Naive thymus-derived CD4-positive, alpha-beta T cell (primary cell): Measurements from ENCODE around the gene P2RX1. TPM values are rescaled to one million over a fixed set of nuclear protein-coding genes. Genes with fewer than 3 reads are reported as not detected.

ENCODE experiments used
- ATAC-seq: fragments of 150-1000 bp; cut with Tn5 transposase; 2 replicates; pipeline ENCODE4 v1.10.0; 2021; ENCODE audit warnings: mild to moderate bottlenecking, moderate library complexity
- CTCF ChIA-PET: fragments of 350-600 bp; sonication (Branson Sonifier 250); formaldehyde crosslinking; loops from one replicate; lab custom pipeline; 2021; ENCODE audit warnings: antibody characterized with exemption; lab: Charles Lee
- POLR2A ChIA-PET: fragments of 350-600 bp; sonication (Branson Sonifier 250); formaldehyde crosslinking; loops from one replicate; lab custom pipeline; 2021; ENCODE audit warnings: antibody characterized with exemption, inconsistent platforms; lab: Charles Lee
- DNase-seq, 9 donors: peaks; one replicate each; pipeline versions ENCODE4 v3.0.0 to v3.0.0-alpha.2; 2020 to 2022; ENCODE audit warnings: mixed read lengths in 1 of 9
- H3K27ac ChIP-seq: one replicate; pipeline ENCODE4 v1.7.0; 2013; ENCODE audit warnings: mild to moderate bottlenecking, low read depth, low read length, moderate library complexity
- H3K27me3 ChIP-seq, 2 donors: one replicate each; pipeline ENCODE4 v1.7.0; 2013; ENCODE audit warnings: low read length in 2 of 2, mild to moderate bottlenecking in 2 of 2, moderate library complexity in 2 of 2; ENCODE audit not compliant: control insufficient read depth in 2 of 2, insufficient read depth in 2 of 2
- H3K36me3 ChIP-seq, 3 experiments: 1 replicate in 2 of 3; 2 replicates in 1 of 3; pipeline ENCODE4 v1.7.0; 2013; ENCODE audit warnings: low read length in 3 of 3, mild to moderate bottlenecking in 3 of 3, moderate library complexity in 1 of 3; ENCODE audit not compliant: insufficient read depth in 3 of 3, control insufficient read depth in 2 of 3
- H3K4me1 ChIP-seq, 2 donors: one replicate each; pipeline ENCODE4 v1.7.0; 2013; ENCODE audit warnings: low read length in 2 of 2, mild to moderate bottlenecking in 2 of 2, moderate library complexity in 1 of 2; ENCODE audit not compliant: control insufficient read depth in 2 of 2, insufficient read depth in 2 of 2
- H3K4me3 ChIP-seq: 2 replicates; pipeline ENCODE4 v1.7.0; 2013; ENCODE audit warnings: mild to moderate bottlenecking, low read length
- H3K9me3 ChIP-seq, 3 experiments: 1 replicate in 2 of 3; 2 replicates in 1 of 3; pipeline ENCODE4 v1.7.0; 2013; ENCODE audit warnings: low read length in 3 of 3; ENCODE audit not compliant: control insufficient read depth in 2 of 3
- H3K27ac Mint-ChIP-seq, 9 donors: one replicate each; pipeline ENCODE4 v1.8.0; 2020 to 2022; ENCODE audit warnings: mixed read lengths in 9 of 9, mild to moderate bottlenecking in 8 of 9, moderate library complexity in 5 of 9, inconsistent platforms in 2 of 9
- H3K27me3 Mint-ChIP-seq, 5 donors: one replicate each; pipeline ENCODE4 v1.8.0; 2021 to 2022; ENCODE audit warnings: mixed read lengths in 5 of 5, mild to moderate bottlenecking in 1 of 5
- H3K36me3 Mint-ChIP-seq, 5 donors: one replicate each; pipeline ENCODE4 v1.8.0; 2020 to 2022; ENCODE audit warnings: mixed read lengths in 5 of 5, mild to moderate bottlenecking in 3 of 5, inconsistent platforms in 1 of 5
- H3K4me1 Mint-ChIP-seq, 7 donors: one replicate each; pipeline ENCODE4 v1.8.0; 2020 to 2022; ENCODE audit warnings: mixed read lengths in 7 of 7, mild to moderate bottlenecking in 3 of 7, inconsistent platforms in 1 of 7
- H3K4me3 Mint-ChIP-seq, 10 donors: one replicate each; pipeline ENCODE4 v1.8.0; 2020 to 2022; ENCODE audit warnings: mild to moderate bottlenecking in 10 of 10, mixed read lengths in 10 of 10, moderate library complexity in 6 of 10, inconsistent platforms in 2 of 10
- H3K9me3 Mint-ChIP-seq, 11 donors: one replicate each; pipeline ENCODE4 v1.8.0; 2020 to 2022; ENCODE audit warnings: mixed read lengths in 11 of 11, mild to moderate bottlenecking in 4 of 11, inconsistent platforms in 1 of 11, moderate library complexity in 1 of 11
- intact Hi-C, 2 donors: fragments of 100-400 bp; cut with micrococcal nuclease; formaldehyde crosslinking; loops; one replicate each; pipeline ENCODE4 v1.15.1; 2023
- polyA plus RNA-seq, 2 donors: library from polyadenylated mRNA; unstranded; fragments of 300-500 nt; fragmentation: Illumina TruSeq; gene quantifications; one replicate each; pipeline ENCODE4 v1.2.3, GENCODE V29; 2021
- total RNA-seq, 6 experiments: library from RNA in 5 of 6; stranded (reverse) in 5 of 6; gene quantifications; 1 replicate in 5 of 6; 2 replicates in 1 of 6; pipeline ENCODE4 v1.2.3 and lab custom pipeline; 2021 to 2026

Gene P2RX1
- total and polyA plus RNA-seq, 7 experiments from 2014 or later, result 0.27 to 53.7 (median 2.7) TPM; not detected in 3

GRCh38 chr17:3943240-3943891, 27.1 kb upstream of the P2RX1 start:
- intact Hi-C loops, result no loop called here
- Histone ChIP-seq H3K9me3 (no peaks in the 10 kb centered on the region), H3K27ac (no peak overlapping the region), H3K4me3 (no peak overlapping the region), H3K36me3 (peaks cover 13 to 95% (median 44%) of the 10 kb centered on the region in 3 experiments), H3K4me1 (no peaks in the 10 kb centered on the region), H3K27me3 (no peaks in the 10 kb centered on the region)
- Mint-ChIP-seq H3K27ac (peak overlapping the region in 3 of 9 donors; percentile 8 to 28 (median 14)), H3K4me1 (peaks cover 0 to 5% (median 0%) of the 10 kb centered on the region in 7 donors), H3K27me3 (no peaks in the 10 kb centered on the region), H3K4me3 (no peak overlapping the region), H3K36me3 (peaks cover 12 to 38% (median 21%) of the 10 kb centered on the region in 5 donors), H3K9me3 (no peaks in the 10 kb centered on the region)
- POLR2A ChIA-PET, result no interaction called here
- DNase-seq (no peak), ATAC-seq (no peak)
- CTCF ChIA-PET, result no interaction called here

GRCh38 chr17:3940965-3941698, 24.9 kb upstream of the P2RX1 start:
- Histone ChIP-seq H3K9me3 (no peaks in the 10 kb centered on the region), H3K27me3 (no peaks in the 10 kb centered on the region), H3K4me1 (no peaks in the 10 kb centered on the region), H3K27ac (no peak overlapping the region), H3K36me3 (peaks cover 24 to 95% (median 43%) of the 10 kb centered on the region in 3 experiments), H3K4me3 (no peak overlapping the region)
- H3K27ac Mint-ChIP-seq, result no peak overlapping the region
- H3K4me1 Mint-ChIP-seq, result peaks cover 0 to 5% (median 0%) of the 10 kb centered on the region in 7 donors
- ChIA-PET POLR2A (no interaction called here), CTCF (interaction anchor here (0.6 kb wide), 1 partner anchor 169 kb away, joined by 3 read pairs; no protein-coding TSS in a partner anchor)
- DNase-seq (no peak), ATAC-seq (no peak)
- intact Hi-C loops, result no loop called here
- H3K4me3 Mint-ChIP-seq, result no peak overlapping the region
- peaks cover 20 to 55% (median 30%) of the 10 kb centered on the region in 5 donors for H3K36me3 Mint-ChIP-seq
- H3K9me3 Mint-ChIP-seq, result no peaks in the 10 kb centered on the region
- no peaks in the 10 kb centered on the region for H3K27me3 Mint-ChIP-seq

- ATAC-seq (no peak), DNase-seq (no peak)
- no peaks in the 10 kb centered on the region for H3K27me3 Mint-ChIP-seq
- intact Hi-C loops, result no loop called here
- H3K27me3 ChIP-seq, result no peaks in the 10 kb centered on the region
- no peak overlapping the region for H3K4me3 ChIP-seq
- H3K27ac ChIP-seq, result no peak overlapping the region
- H3K4me1 ChIP-seq, result no peaks in the 10 kb centered on the region
- POLR2A ChIA-PET, result no interaction called here
- no peaks in the 10 kb centered on the region for H3K9me3 Mint-ChIP-seq
- no peaks in the 10 kb centered on the region for H3K9me3 ChIP-seq
- H3K36me3 Mint-ChIP-seq, result peaks cover 12 to 44% (median 25%) of the 10 kb centered on the region in 5 donors
- H3K4me3 Mint-ChIP-seq, result no peak overlapping the region
- peaks cover 0 to 4% (median 0%) of the 10 kb centered on the region in 7 donors for H3K4me1 Mint-ChIP-seq
- H3K36me3 ChIP-seq, result peaks cover 24 to 92% (median 32%) of the 10 kb centered on the region in 3 experiments
- CTCF ChIA-PET, result no interaction called here
- peak overlapping the region in 5 of 9 donors; percentile 52 to 80 (median 75) for H3K27ac Mint-ChIP-seq
Observed at GRCh38 chr17:3937359-3937758, 21.1 kb upstream of the P2RX1 start.

GRCh38 chr17:3935825-3936355, 19.6 kb upstream of the P2RX1 start:
- DNase-seq (no peak), ATAC-seq (no peak)
- H3K27ac ChIP-seq, result no peak overlapping the region
- Mint-ChIP-seq H3K36me3 (peaks cover 12 to 48% (median 25%) of the 10 kb centered on the region in 5 donors), H3K4me3 (no peak overlapping the region), H3K27me3 (no peaks in the 10 kb centered on the region), H3K9me3 (no peaks in the 10 kb centered on the region), H3K4me1 (peaks cover 0 to 5% (median 0%) of the 10 kb centered on the region in 7 donors), H3K27ac (peak overlapping the region in 1 of 9 donors; percentile 49)
- no peaks in the 10 kb centered on the region for H3K9me3 ChIP-seq
- intact Hi-C loops, result loop anchor here (1.0 to 2.0 kb wide), 2 partner anchors 68 to 69 kb away; no protein-coding TSS in a partner anchor
- ChIA-PET POLR2A (interaction anchor here (0.8 to 1.1 kb wide), 3 partner anchors 17 to 70 kb away, joined by 3 to 4 read pairs (median 4); no protein-coding TSS in a partner anchor), CTCF (interaction anchor here (1.1 kb wide), 1 partner anchor 69 kb away, joined by 3 read pairs; no protein-coding TSS in a partner anchor)
- H3K27me3 ChIP-seq, result no peaks in the 10 kb centered on the region
- no peak overlapping the region for H3K4me3 ChIP-seq
- peaks cover 20 to 90% (median 25%) of the 10 kb centered on the region in 3 experiments for H3K36me3 ChIP-seq
- no peaks in the 10 kb centered on the region for H3K4me1 ChIP-seq

- Mint-ChIP-seq H3K27ac (no peak overlapping the region), H3K4me3 (no peak overlapping the region), H3K36me3 (peaks cover 12 to 46% (median 25%) of the 10 kb centered on the region in 5 donors), H3K27me3 (no peaks in the 10 kb centered on the region), H3K9me3 (no peaks in the 10 kb centered on the region), H3K4me1 (peaks cover 0 to 5% (median 0%) of the 10 kb centered on the region in 7 donors)
- H3K27ac ChIP-seq, result no peak overlapping the region
- H3K4me1 ChIP-seq, result no peaks in the 10 kb centered on the region
- intact Hi-C loops, result loop anchor here (1.0 to 2.0 kb wide), 2 partner anchors 69 to 70 kb away; no protein-coding TSS in a partner anchor
- H3K36me3 ChIP-seq, result peaks cover 20 to 91% (median 25%) of the 10 kb centered on the region in 3 experiments
- POLR2A ChIA-PET, result no interaction called here
- CTCF ChIA-PET, result interaction anchor here (0.8 to 1.7 kb wide), 3 partner anchors 21 to 72 kb away, joined by 3 to 7 read pairs (median 4); no protein-coding TSS in a partner anchor
- no peaks in the 10 kb centered on the region for H3K27me3 ChIP-seq
- DNase-seq (peak in 5 of 9 donors; percentile 34 to 48 (median 38)), ATAC-seq (peak; percentile 85)
- H3K4me3 ChIP-seq, result no peak overlapping the region
- no peaks in the 10 kb centered on the region for H3K9me3 ChIP-seq
Observed at GRCh38 chr17:3935140-3935542, 18.9 kb upstream of the P2RX1 start.

GRCh38 chr17:3929764-3930163, 13.5 kb upstream of the P2RX1 start:
- Mint-ChIP-seq H3K36me3 (peaks cover 0 to 19% (median 5%) of the 10 kb centered on the region in 5 donors), H3K4me1 (peaks cover 0 to 5% (median 0%) of the 10 kb centered on the region in 7 donors), H3K27me3 (no peaks in the 10 kb centered on the region), H3K27ac (peak overlapping the region in 2 of 9 donors; percentile 72 to 88), H3K9me3 (no peaks in the 10 kb centered on the region), H3K4me3 (no peak overlapping the region)
- DNase-seq, result no peak
- Histone ChIP-seq H3K4me1 (no peaks in the 10 kb centered on the region), H3K36me3 (peaks cover 0 to 91% (median 24%) of the 10 kb centered on the region in 3 experiments), H3K4me3 (no peak overlapping the region), H3K27ac (peak overlapping the region; percentile 45), H3K27me3 (no peaks in the 10 kb centered on the region), H3K9me3 (no peaks in the 10 kb centered on the region)
- intact Hi-C loops, result no loop called here
- ATAC-seq, result no peak
- ChIA-PET CTCF (no interaction called here), POLR2A (no interaction called here)
